Glutamatergic neuron (in vitro differentiated cells): ENCODE data around the gene TVP23A. TPM values are rescaled to one million over a fixed set of nuclear protein-coding genes. Genes with fewer than 3 reads are reported as not detected.

ENCODE experiments used
- DNase-seq: peaks from one replicate; pipeline ENCODE4 v3.0.0; 2022
- H3K27ac Mint-ChIP-seq: one replicate; pipeline ENCODE4 v1.8.0; 2020; ENCODE audit warnings: mild to moderate bottlenecking, mixed read lengths, inconsistent platforms; ENCODE audit not compliant: unreplicated experiment
- H3K27me3 Mint-ChIP-seq: one replicate; pipeline ENCODE4 v1.8.0; 2020; ENCODE audit warnings: mild to moderate bottlenecking, moderate library complexity, mixed read lengths, inconsistent platforms; ENCODE audit not compliant: unreplicated experiment
- H3K36me3 Mint-ChIP-seq: one replicate; pipeline ENCODE4 v1.8.0; 2020; ENCODE audit warnings: mild to moderate bottlenecking, mixed read lengths, inconsistent platforms; ENCODE audit not compliant: unreplicated experiment
- H3K4me1 Mint-ChIP-seq: one replicate; pipeline ENCODE4 v1.8.0; 2020; ENCODE audit warnings: mild to moderate bottlenecking, low read depth, mixed read lengths, inconsistent platforms; ENCODE audit not compliant: unreplicated experiment
- H3K4me3 Mint-ChIP-seq: one replicate; pipeline ENCODE4 v1.8.0; 2020; ENCODE audit warnings: mild to moderate bottlenecking, mixed read lengths, inconsistent platforms; ENCODE audit not compliant: unreplicated experiment
- H3K9me3 Mint-ChIP-seq: one replicate; pipeline ENCODE4 v1.8.0; 2020; ENCODE audit warnings: mild to moderate bottlenecking, moderate library complexity, mixed read lengths, inconsistent platforms; ENCODE audit not compliant: unreplicated experiment
- total RNA-seq: library from RNA; stranded (reverse); fragmentation: NEBNext Ultra II Directional; extraction: Animal tissue kit (Norgen Biotek cat#: 25700); gene quantifications from one replicate; pipeline ENCODE4 v1.2.1, GENCODE V29; 2021; ENCODE audit not compliant: unreplicated experiment
- TF ChIP-seq, protein P1 (sequence below): fragments of 200-600 bp; sonication (generic); IDR thresholded peaks from one replicate; pipeline ENCODE4 v1.5.0; 2021; ENCODE audit not compliant: partially characterized antibody, unreplicated experiment

The TVP23A gene
- total RNA-seq, 1 donor from 2014 or later, result 8.4 TPM

DNA sequence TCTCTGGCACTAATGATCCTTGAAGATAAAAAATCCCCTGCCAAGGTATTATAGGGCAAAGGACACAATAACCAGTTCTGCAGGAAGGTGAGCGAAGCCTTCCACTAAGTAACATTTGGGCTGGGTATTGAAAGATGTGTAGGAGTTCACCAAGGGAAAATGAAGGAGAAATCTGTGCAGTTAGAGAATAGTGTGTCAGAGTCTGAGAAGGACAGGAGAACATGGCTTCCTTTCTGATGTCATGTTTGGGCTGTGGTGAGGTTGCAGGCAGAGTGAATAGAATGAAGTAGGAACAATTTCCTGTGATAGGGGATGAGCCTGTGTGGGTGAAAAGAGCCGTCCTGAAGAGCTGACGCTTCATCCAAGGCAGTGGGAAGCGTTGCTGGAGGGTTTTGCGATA lies 34.4 kb upstream of the TVP23A start:
- Mint-ChIP-seq H3K4me3 (no peak overlapping the region), H3K27ac (no peak overlapping the region), H3K36me3 (no peaks in the 10 kb centered on the region), H3K4me1 (no peaks in the 10 kb centered on the region), H3K27me3 (no peaks in the 10 kb centered on the region), H3K9me3 (no peaks in the 10 kb centered on the region)
- TF ChIP-seq, protein P1, sequence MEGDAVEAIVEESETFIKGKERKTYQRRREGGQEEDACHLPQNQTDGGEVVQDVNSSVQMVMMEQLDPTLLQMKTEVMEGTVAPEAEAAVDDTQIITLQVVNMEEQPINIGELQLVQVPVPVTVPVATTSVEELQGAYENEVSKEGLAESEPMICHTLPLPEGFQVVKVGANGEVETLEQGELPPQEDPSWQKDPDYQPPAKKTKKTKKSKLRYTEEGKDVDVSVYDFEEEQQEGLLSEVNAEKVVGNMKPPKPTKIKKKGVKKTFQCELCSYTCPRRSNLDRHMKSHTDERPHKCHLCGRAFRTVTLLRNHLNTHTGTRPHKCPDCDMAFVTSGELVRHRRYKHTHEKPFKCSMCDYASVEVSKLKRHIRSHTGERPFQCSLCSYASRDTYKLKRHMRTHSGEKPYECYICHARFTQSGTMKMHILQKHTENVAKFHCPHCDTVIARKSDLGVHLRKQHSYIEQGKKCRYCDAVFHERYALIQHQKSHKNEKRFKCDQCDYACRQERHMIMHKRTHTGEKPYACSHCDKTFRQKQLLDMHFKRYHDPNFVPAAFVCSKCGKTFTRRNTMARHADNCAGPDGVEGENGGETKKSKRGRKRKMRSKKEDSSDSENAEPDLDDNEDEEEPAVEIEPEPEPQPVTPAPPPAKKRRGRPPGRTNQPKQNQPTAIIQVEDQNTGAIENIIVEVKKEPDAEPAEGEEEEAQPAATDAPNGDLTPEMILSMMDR, result no peak
- DNase-seq, result no peak

DNA sequence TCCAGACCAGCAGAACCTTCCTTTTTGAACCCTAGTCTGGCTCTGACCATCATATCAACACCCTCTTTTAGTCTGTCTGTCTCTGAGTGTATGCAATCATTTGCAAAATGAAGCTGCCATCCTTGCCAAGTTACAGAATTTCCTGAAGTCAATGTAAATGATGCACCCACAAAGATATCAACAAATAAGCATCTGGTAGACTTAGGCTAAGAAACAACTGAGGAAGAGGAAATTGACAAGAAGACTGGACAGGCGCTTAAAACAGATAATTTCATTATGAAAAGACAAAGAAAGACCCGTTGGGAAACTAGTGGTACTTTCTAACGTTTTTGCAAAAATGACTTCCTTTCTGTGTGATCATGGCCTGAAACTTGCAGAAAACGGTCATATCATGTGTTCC lies 33.7 kb upstream of the TVP23A start:
- Mint-ChIP-seq H3K9me3 (no peaks in the 10 kb centered on the region), H3K27me3 (no peaks in the 10 kb centered on the region), H3K4me3 (no peak overlapping the region), H3K27ac (no peak overlapping the region), H3K36me3 (no peaks in the 10 kb centered on the region), H3K4me1 (no peaks in the 10 kb centered on the region)
- DNase-seq, result no peak
- TF ChIP-seq, protein P1, result no peak

DNA sequence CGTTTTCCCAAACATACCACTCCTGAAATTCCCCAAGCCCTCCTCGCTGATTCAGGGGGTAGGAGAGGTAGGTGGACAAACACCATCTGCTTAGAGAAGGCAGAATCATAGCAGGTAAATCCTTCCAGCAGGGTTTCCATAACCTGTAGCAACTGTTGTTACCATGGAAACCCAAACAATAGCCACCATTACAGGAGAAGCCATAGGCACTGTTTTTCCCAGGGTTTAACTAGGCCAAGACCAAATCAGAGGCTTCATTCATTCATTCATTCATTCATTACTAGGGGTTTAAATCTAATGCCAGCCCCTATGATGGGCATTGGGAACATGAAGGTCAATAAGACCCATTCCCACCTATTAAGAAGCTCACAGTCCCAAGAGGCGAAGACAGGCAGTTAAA lies 32.9 kb upstream of the TVP23A start:
- H3K27me3 Mint-ChIP-seq, result no peaks in the 10 kb centered on the region
- H3K9me3 Mint-ChIP-seq, result no peaks in the 10 kb centered on the region
- TF ChIP-seq, protein P1, result no peak
- no peak overlapping the region for H3K27ac Mint-ChIP-seq
- DNase-seq, result no peak
- no peak overlapping the region for H3K4me3 Mint-ChIP-seq
- no peaks in the 10 kb centered on the region for H3K36me3 Mint-ChIP-seq
- no peaks in the 10 kb centered on the region for H3K4me1 Mint-ChIP-seq

DNA sequence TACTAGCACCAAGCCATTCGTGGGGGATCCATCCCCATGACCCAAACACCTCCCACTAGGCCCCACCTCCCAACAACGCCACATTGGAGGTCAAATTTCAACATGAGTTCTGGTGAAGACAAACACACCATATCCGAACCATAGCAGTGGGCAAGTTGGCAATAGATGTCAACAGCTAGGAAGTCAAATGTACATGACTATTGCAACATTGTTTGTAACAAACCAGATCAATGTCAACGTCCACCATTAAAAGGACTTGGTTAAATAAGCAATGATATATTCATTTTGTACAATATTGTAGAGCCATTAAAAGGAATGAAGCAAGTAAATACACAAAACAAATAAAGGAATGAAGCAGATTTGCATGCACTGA lies 31.9 kb upstream of the TVP23A start:
- no peaks in the 10 kb centered on the region for H3K27me3 Mint-ChIP-seq
- H3K36me3 Mint-ChIP-seq, result no peaks in the 10 kb centered on the region
- H3K27ac Mint-ChIP-seq, result no peak overlapping the region
- no peak for DNase-seq
- no peak overlapping the region for H3K4me3 Mint-ChIP-seq
- TF ChIP-seq, protein P1, result no peak
- no peaks in the 10 kb centered on the region for H3K9me3 Mint-ChIP-seq
- H3K4me1 Mint-ChIP-seq, result no peaks in the 10 kb centered on the region

DNA sequence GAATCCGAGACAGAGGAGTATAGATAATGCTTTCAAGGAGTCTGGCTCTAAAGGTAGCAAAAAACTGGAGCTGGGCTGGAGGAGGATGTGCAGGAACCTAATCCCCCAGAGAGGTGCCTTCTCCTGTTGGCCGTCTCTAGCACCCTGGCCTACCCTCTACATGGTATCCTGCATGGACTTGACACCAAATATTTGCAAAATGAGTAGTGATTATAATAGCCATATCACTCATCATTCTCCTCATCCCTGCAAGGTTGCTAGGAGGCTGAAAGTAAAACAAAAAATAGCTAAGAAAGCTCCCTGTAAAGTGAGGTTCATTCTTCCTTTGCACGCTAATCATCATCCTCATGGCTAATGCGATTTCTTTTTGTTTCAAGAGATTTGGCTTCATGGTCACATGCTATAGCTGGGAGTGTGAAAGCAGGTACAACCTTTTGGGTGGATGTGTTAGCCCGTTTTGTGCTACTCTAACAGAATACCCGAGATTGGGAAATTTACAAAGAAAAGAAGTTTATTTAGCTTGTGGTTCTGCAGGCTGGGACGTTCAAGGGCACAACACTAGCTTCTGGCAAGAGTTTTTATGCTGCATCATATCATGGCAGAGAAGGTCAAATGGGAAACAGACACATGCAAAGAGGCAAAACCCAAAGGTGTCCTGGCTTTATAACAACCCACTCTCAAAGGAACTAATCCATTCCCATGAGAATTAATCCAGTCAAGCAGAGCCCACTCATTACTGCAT lies 31.3 kb upstream of the TVP23A start:
- Mint-ChIP-seq H3K9me3 (no peaks in the 10 kb centered on the region), H3K27me3 (no peaks in the 10 kb centered on the region), H3K27ac (no peak overlapping the region), H3K4me3 (no peak overlapping the region), H3K4me1 (no peaks in the 10 kb centered on the region), H3K36me3 (no peaks in the 10 kb centered on the region)
- TF ChIP-seq, protein P1, result no peak
- no peak for DNase-seq
